ENCODE results near the gene YIPF4.

The YIPF4 gene

DNA sequence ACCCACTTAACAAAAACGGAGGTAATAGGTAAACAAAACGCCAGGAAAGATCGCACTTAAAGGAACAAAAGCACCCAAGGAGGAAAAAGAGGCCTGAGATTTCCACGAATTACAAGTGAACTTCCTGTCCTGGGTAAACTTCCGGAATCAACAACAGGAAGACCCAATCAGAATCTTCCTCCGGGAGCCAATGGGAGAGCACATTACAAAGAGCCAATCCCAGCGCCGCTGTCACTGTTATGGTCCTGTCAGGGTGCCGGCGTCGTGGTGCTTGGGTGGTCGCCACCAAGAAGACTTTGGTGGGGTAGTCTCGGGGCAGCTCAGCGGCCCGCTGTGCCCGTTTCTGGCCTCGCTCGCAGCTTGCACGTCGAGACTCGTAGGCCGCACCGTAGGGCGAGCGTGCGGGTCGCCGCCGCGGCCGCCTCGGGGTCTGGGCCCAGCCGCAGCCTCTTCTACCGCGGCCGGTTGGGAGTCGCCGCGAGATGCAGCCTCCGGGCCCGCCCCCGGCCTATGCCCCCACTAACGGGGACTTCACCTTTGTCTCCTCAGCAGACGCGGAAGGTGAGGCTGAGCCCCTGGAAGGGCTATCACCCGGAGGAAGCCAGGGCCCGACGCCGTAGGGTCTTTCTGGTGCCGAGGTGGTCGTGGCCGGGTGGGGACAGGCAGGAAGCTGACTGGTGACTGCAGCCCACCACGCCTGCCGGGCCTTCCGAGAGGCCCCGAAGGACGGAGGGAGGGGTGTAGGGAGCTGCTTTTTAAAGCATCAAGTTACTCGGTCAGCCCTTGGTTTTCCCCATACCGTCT is at the start of gene YIPF4:
Gene YIPF4, plus strand, starts transcription at position 231 of the 804 bp plus-strand sequence. Its CDS starts 252 bp downstream, at position 483.
- TF ChIP-seq ZNF274 (IDR thresholded peaks at IDR 0.05; ENCODE audit: low read depth, low read length): no peak
- H3K4me3 ChIP-seq (ENCODE audit: low read length): peak within 1 kb of the TSS; percentile 95

- no peak for TF ChIP-seq ZNF274 (IDR thresholded peaks at IDR 0.05; ENCODE audit: low read depth, low read length)
Measured at GRCh38 chr2:32228181-32228580, 49.5 kb upstream of the YIPF4 start.

DNA sequence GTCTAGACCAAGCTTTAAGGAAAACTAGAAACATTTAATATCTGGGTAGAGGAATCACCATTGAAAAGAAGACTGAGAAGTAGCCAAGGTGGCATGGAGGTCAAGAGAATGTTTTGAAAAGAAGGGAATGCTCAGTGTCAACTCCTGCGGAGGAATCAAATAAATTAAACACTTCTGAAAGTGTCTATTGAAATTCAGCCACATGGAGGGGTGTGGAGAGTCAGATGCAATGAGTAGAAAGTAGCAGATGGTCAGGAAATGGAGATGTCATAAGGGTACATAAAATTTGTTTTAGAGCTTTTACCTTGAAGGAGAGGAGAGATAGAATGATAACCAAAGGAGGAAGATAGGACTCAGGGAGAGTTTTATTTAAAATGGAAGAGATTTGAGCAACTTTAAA is 48.1 kb upstream of the YIPF4 start:
- H3K4me3 ChIP-seq (ENCODE audit: low read length): no peak overlapping the region

More at GRCh38 chr2:32228181-32228580, 49.5 kb upstream of the YIPF4 start:
- no peak overlapping the region for H3K4me3 ChIP-seq (ENCODE audit: low read length)

DNA sequence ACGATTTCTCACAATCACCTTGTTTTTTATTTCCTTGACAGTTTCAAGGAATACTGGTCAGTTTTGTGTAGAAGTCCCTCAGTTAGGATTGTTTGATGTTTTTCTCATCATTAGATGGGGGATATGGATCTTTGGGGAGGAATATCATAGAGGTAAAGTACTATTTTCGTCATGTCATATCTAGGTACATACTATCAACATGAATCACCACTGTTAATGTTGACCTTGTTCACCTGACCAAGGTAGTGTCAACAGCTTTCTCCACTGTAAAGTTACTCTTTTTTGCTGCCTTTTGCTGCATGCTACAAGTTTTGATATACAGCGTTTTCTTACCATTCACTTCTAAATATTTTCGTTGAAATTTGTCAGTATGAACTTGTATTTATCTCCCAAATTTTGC is 45.7 kb upstream of the YIPF4 start:
- TF ChIP-seq ZNF274 (IDR thresholded peaks at IDR 0.05; ENCODE audit: low read depth, low read length): no peak

More for the DNA sequence above, 48.1 kb upstream of the YIPF4 start:
- no peak for TF ChIP-seq ZNF274 (IDR thresholded peaks at IDR 0.05; ENCODE audit: low read depth, low read length)

DNA sequence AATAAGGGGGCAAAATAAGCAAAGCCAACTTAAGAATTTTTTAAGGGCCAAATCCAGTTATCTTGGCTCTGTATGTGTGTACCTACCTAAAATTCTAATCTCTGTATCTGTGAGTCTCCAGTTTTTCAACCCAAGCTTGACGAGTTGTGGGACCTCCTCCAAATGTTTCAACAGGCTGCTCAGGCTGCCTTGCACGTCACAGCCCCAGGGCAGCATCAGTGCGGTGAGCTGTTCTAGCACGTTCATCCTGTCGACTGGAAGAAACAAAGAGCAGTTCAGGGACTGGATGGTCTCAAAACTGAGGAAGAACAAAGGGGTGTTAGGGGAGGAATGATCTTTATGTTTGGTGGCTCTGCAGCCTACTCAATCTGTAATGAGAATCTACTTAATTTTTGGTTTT is 42.4 kb upstream of the YIPF4 start:
- H3K4me3 ChIP-seq (ENCODE audit: low read length): no peak overlapping the region
- no peak for TF ChIP-seq ZNF274 (IDR thresholded peaks at IDR 0.05; ENCODE audit: low read depth, low read length)

More for the DNA sequence above, 45.7 kb upstream of the YIPF4 start:
- H3K4me3 ChIP-seq (ENCODE audit: low read length): no peak overlapping the region

DNA sequence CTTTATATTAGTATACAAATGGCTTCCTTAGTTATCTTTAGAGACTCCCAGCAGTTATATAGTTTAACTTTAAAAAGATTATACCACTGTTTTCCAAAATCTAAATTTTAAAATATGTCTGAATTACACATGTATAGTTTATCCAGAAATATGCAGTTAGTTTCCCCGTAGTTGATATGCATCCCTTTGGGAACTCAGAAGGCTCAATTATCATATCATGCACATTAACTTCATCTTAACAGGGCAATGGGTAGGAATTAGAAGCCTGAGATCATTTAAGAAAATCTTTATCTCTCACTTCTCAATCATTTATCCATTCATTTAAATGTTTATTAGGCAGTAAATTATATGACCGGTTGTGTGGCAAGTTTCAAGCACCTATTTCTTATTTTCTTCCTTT is 40.2 kb upstream of the YIPF4 start:
- TF ChIP-seq ZNF274 (IDR thresholded peaks at IDR 0.05; ENCODE audit: low read depth, low read length): no peak
- H3K4me3 ChIP-seq (ENCODE audit: low read length): no peak overlapping the region

- H3K4me3 ChIP-seq (ENCODE audit: low read length): no peak overlapping the region
Measured at GRCh38 chr2:32237996-32238395, 39.7 kb upstream of the YIPF4 start.

DNA sequence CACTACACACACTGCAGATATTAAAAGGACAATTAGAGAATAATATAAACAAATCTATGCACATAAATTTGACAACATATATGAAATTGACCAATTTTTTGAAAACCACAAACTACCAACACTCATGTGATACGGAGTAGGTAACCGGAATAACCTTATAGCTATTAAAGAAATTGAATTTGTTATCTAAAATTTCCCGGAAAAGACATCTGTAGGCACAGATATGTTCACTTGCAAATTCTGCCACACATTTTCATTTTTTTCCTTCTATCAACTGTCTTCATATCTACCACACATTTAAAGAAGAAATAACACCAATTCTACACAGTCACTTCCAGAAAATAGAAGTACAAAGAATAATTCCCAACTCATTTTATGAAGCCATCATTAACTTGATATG is 35.4 kb upstream of the YIPF4 start:
- no peak overlapping the region for H3K4me3 ChIP-seq (ENCODE audit: low read length)
- no peak for TF ChIP-seq ZNF274 (IDR thresholded peaks at IDR 0.05; ENCODE audit: low read depth, low read length)

More at GRCh38 chr2:32237996-32238395, 39.7 kb upstream of the YIPF4 start:
- TF ChIP-seq ZNF274 (IDR thresholded peaks at IDR 0.05; ENCODE audit: low read depth, low read length): no peak

- no peak overlapping the region for H3K4me3 ChIP-seq (ENCODE audit: low read length)
- TF ChIP-seq ZNF274 (IDR thresholded peaks at IDR 0.05; ENCODE audit: low read depth, low read length): no peak
Measured at GRCh38 chr2:32246911-32247310, 30.8 kb upstream of the YIPF4 start.

GRCh38 chr2:32248299-32248698 is 29.4 kb upstream of the YIPF4 start:
- H3K4me3 ChIP-seq (ENCODE audit: low read length): no peak overlapping the region
- no peak for TF ChIP-seq ZNF274 (IDR thresholded peaks at IDR 0.05; ENCODE audit: low read depth, low read length)

- TF ChIP-seq ZNF274 (IDR thresholded peaks at IDR 0.05; ENCODE audit: low read depth, low read length): no peak
Measured at GRCh38 chr2:32249731-32250236, 27.9 kb upstream of the YIPF4 start.

GRCh38 chr2:32250290-32250689 is 27.4 kb upstream of the YIPF4 start:
- no peak for TF ChIP-seq ZNF274 (IDR thresholded peaks at IDR 0.05; ENCODE audit: low read depth, low read length)
- no peak overlapping the region for H3K4me3 ChIP-seq (ENCODE audit: low read length)

More at GRCh38 chr2:32249731-32250236, 27.9 kb upstream of the YIPF4 start:
- H3K4me3 ChIP-seq (ENCODE audit: low read length): no peak overlapping the region

DNA sequence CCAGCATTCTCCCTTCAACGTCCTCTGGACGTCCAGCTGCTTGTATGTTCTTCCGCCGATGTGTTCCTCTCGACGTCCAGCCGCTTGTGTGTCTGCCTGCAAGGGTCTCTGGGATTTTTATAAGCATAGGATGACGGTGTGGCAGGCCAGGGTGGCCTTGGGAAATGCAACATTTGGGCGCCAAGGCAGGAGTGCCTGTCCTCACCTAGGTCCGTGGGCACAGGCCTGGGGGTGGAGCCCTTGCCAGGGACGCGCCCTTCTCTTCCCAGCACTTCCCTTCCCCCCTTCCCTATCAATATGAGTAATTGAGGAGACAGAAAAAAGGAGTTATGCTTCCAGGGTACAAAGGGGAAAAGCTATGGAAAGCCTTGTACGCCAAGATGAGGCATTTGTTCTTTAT is 19.5 kb upstream of the YIPF4 start:
- H3K4me3 ChIP-seq (ENCODE audit: low read length): no peak overlapping the region
- TF ChIP-seq ZNF274 (IDR thresholded peaks at IDR 0.05; ENCODE audit: low read depth, low read length): no peak

DNA sequence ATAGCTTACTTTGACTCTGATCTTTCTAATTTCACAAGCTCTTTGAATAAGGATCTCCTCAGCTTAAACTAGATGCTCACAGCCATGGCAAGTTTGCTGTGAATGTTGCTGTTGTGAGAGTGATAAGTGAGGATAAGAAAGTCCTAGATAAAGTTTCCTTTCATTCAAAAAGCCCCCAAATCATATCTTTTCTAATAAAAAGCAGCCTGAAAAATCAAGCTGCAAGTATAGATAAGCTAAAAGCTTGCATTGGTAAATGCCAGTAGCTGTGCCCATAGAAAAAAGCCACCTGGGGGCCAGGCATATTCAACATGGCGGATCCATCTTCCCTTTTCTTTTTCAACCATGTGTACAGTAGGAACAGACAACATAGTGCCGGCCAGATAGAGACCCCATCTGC is 17.3 kb upstream of the YIPF4 start:
- no peak for TF ChIP-seq ZNF274 (IDR thresholded peaks at IDR 0.05; ENCODE audit: low read depth, low read length)
- H3K4me3 ChIP-seq (ENCODE audit: low read length): no peak overlapping the region

GRCh38 chr2:32262105-32262504 is 15.6 kb upstream of the YIPF4 start:
- H3K4me3 ChIP-seq (ENCODE audit: low read length): no peak overlapping the region
- no peak for TF ChIP-seq ZNF274 (IDR thresholded peaks at IDR 0.05; ENCODE audit: low read depth, low read length)

All from GM08714 (cell line).